ENCODE measurements around the gene NKAP.
"Not testable (repeated sequence)": the region's sequence is repeated elsewhere in the genome, so short reads cannot be mapped to it uniquely, and the experiment has no call there.

NKAP gene

GRCh38 chrX:119935215-119935874 lies 8.2 kb downstream of the NKAP start:
- no peak for DNase-seq

- not testable (repeated sequence) for DNase-seq
Measured at GRCh38 chrX:119922391-119922790, 21.2 kb downstream of the NKAP start.

GRCh38 chrX:119919835-119920585 lies 23.5 kb downstream of the NKAP start:
- DNase-seq = no peak

GRCh38 chrX:119917877-119918276 lies 25.7 kb downstream of the NKAP start:
- no peak for DNase-seq

GRCh38 chrX:119916310-119916709 lies 27.2 kb downstream of the NKAP start:
- no peak for DNase-seq

GRCh38 chrX:119900976-119901375 lies 42.6 kb downstream of the NKAP start:
- DNase-seq = no peak

GRCh38 chrX:119899125-119899524 lies 44.4 kb downstream of the NKAP start:
- no peak for DNase-seq

GRCh38 chrX:119895843-119896326 lies 47.7 kb downstream of the NKAP start, which contains the start of gene AKAP14:
Gene AKAP14 (plus strand): TSS chrX:119895893. CDS start chrX:119903224, 7,331 bp downstream.
- DNase-seq = no peak

GRCh38 chrX:119891961-119892692 lies 51.4 kb downstream of the NKAP start:
- not testable (repeated sequence) for DNase-seq

- DNase-seq = not testable (repeated sequence)
Measured at GRCh38 chrX:119890626-119891025, 52.9 kb downstream of the NKAP start.

- DNase-seq = no peak
Measured at GRCh38 chrX:119887721-119888425, 55.7 kb downstream of the NKAP start.

- no peak for DNase-seq
Measured at GRCh38 chrX:119885554-119886428, 57.8 kb downstream of the NKAP start.

- DNase-seq = peak; percentile 41
Measured at GRCh38 chrX:119880552-119881437, 62.8 kb downstream of the NKAP start.

GRCh38 chrX:119880076-119880475 lies 63.5 kb downstream of the NKAP start:
- DNase-seq = no peak

GRCh38 chrX:119878740-119879139 lies 64.8 kb downstream of the NKAP start:
- no peak for DNase-seq

- peak; percentile 77 for DNase-seq
Measured at GRCh38 chrX:119871599-119872395, 71.8 kb downstream of the NKAP start, which contains the start of the genes NDUFA1 and RNF113A. Gene NDUFA1 (plus strand): TSS chrX:119871832. CDS start chrX:119871912, 80 bp downstream. Gene RNF113A (minus strand): TSS chrX:119871733. CDS start chrX:119871613, 120 bp downstream.

- DNase-seq = no peak
Measured at GRCh38 chrX:119871245-119871598, 72.3 kb downstream of the NKAP start.

Data from NCI-H1694 (cell line).